Germinal center (tissue), 1 donor: ENCODE results near the gene AKNA.
A peak's percentile ranks its signal among the peaks of the same experiment; 100 is the strongest.

Experiments
- DNase-seq: peaks from one replicate; pipeline ENCODE4 v3.0.0; 2012; ENCODE audit warnings: mixed read lengths, low spot score

The AKNA gene

GRCh38 chr9:114387680-114388356 is at the start of gene AKNA:
Gene AKNA, minus strand, starts transcription at chr9:114387982. Its CDS starts 6,649 bp downstream, at chr9:114381333.
- peak; percentile 57 for DNase-seq

GRCh38 chr9:114437401-114437893 is 49.7 kb upstream of the AKNA start:
- DNase-seq, result no peak

GRCh38 chr9:114434878-114435311 is 47.1 kb upstream of the AKNA start:
- peak; percentile 41 for DNase-seq

- no peak for DNase-seq
Observed at GRCh38 chr9:114433720-114434255, 46.0 kb upstream of the AKNA start.

- no peak for DNase-seq
Observed at GRCh38 chr9:114433086-114433485, 45.3 kb upstream of the AKNA start.

GRCh38 chr9:114432323-114433067 is 44.7 kb upstream of the AKNA start:
- DNase-seq, result no peak

GRCh38 chr9:114431770-114432169 is 44.0 kb upstream of the AKNA start:
- DNase-seq, result no peak

GRCh38 chr9:114431003-114431402 is 43.2 kb upstream of the AKNA start:
- DNase-seq, result no peak

- no peak for DNase-seq
Observed at GRCh38 chr9:114430457-114430856, 42.7 kb upstream of the AKNA start.

GRCh38 chr9:114429488-114429887 is 41.7 kb upstream of the AKNA start:
- no peak for DNase-seq

- DNase-seq, result no peak
Observed at GRCh38 chr9:114428466-114428865, 40.7 kb upstream of the AKNA start.

GRCh38 chr9:114427644-114428043 is 39.9 kb upstream of the AKNA start:
- DNase-seq, result no peak

GRCh38 chr9:114426046-114426948 is 38.5 kb upstream of the AKNA start:
- no peak for DNase-seq

GRCh38 chr9:114425126-114425525 is 37.3 kb upstream of the AKNA start:
- no peak for DNase-seq

GRCh38 chr9:114424126-114424525 is 36.3 kb upstream of the AKNA start:
- no peak for DNase-seq

- no peak for DNase-seq
Observed at GRCh38 chr9:114423181-114423580, 35.4 kb upstream of the AKNA start.

GRCh38 chr9:114421147-114421546 is 33.4 kb upstream of the AKNA start:
- no peak for DNase-seq

- no peak for DNase-seq
Observed at GRCh38 chr9:114419796-114420195, 32.0 kb upstream of the AKNA start.

- DNase-seq, result no peak
Observed at GRCh38 chr9:114418053-114418452, 30.3 kb upstream of the AKNA start.

- no peak for DNase-seq
Observed at GRCh38 chr9:114417511-114417910, 29.7 kb upstream of the AKNA start.

- DNase-seq, result no peak
Observed at GRCh38 chr9:114416906-114417305, 29.1 kb upstream of the AKNA start.

GRCh38 chr9:114416290-114416689 is 28.5 kb upstream of the AKNA start:
- DNase-seq, result no peak
